HepG2 (cell line): ENCODE measurements around the gene TMUB1. TPM values are rescaled to one million over a fixed set of nuclear protein-coding genes. Genes with fewer than 3 reads are reported as not detected.

Source experiments
- AHR ChIP-seq: IDR thresholded peaks from 2 replicates; pipeline ENCODE4 v1.6.1; 2018; ENCODE audit warnings: missing genetic modification reagents, missing compliant biosample characterization
- ATF1 ChIP-seq: IDR thresholded peaks from 2 replicates; pipeline ENCODE4 v1.6.1; 2016; ENCODE audit warnings: mild to moderate bottlenecking, control low read depth
- BHLHE40 ChIP-seq: IDR thresholded peaks from 2 replicates; pipeline ENCODE4 v1.6.1; 2011; ENCODE audit warnings: low read length, improper control_type of control experiment
- CHCHD3 ChIP-seq: sonication (generic); formaldehyde crosslinking; IDR thresholded peaks from 2 replicates; pipeline ENCODE4 v1.8.0; 2022; ENCODE audit warnings: mild to moderate bottlenecking, missing genetic modification reagents, moderate library complexity
- DRAP1 ChIP-seq: IDR thresholded peaks from 2 replicates; pipeline ENCODE4 v1.6.1; 2016; ENCODE audit warnings: missing genetic modification reagents, missing compliant biosample characterization
- GABPA ChIP-seq, 2 experiments: IDR thresholded peaks; 2 replicates each; pipeline ENCODE4 v1.6.1; 2011 to 2016; ENCODE audit warnings: low read depth in 2 of 2, low read length in 1 of 2, missing biosample characterization in 1 of 2, missing genetic modification characterization in 1 of 2
- IRF2 ChIP-seq: IDR thresholded peaks from 2 replicates; pipeline ENCODE4 v1.6.1; 2018; ENCODE audit warnings: missing genetic modification reagents, missing compliant biosample characterization
- KLF15 ChIP-seq: sonication (generic); formaldehyde crosslinking; IDR thresholded peaks from 2 replicates; pipeline ENCODE4 v1.8.1; 2023; ENCODE audit warnings: borderline replicate concordance, mild to moderate bottlenecking, inconsistent platforms, missing genetic modification reagents, mixed read lengths
- MLX ChIP-seq: IDR thresholded peaks from 2 replicates; pipeline ENCODE4 v1.6.1; 2016
- MNT ChIP-seq: fragments of 450-650 bp; IDR thresholded peaks from 2 replicates; pipeline ENCODE4 v1.6.1; 2016
- NFE2L1 ChIP-seq: sonication (generic); formaldehyde crosslinking; IDR thresholded peaks from 2 replicates; pipeline ENCODE4 v1.4.0; 2020; ENCODE audit warnings: missing genetic modification reagents, mild to moderate bottlenecking, borderline replicate concordance
- PATZ1 ChIP-seq: sonication (generic); formaldehyde crosslinking; IDR thresholded peaks from 2 replicates; pipeline ENCODE4 v1.4.0; 2020; ENCODE audit warnings: missing genetic modification reagents
- PLRG1 ChIP-seq: fragments of 450-650 bp; conservative IDR thresholded peaks from 2 replicates; pipeline ENCODE4 v1.6.1; 2016
- TRIM22 ChIP-seq: fragments of 450-650 bp; IDR thresholded peaks from 2 replicates; pipeline ENCODE4 v1.6.1; 2017
- ZC3H13 ChIP-seq: sonication (generic); formaldehyde crosslinking; IDR thresholded peaks from 2 replicates; pipeline ENCODE4 v1.8.1; 2023; ENCODE audit warnings: mild to moderate bottlenecking, missing genetic modification reagents, moderate library complexity
- ZFP90 ChIP-seq: sonication (generic); formaldehyde crosslinking; IDR thresholded peaks from 2 replicates; pipeline ENCODE4 v1.8.0; 2022; ENCODE audit warnings: missing genetic modification reagents, mild to moderate bottlenecking, inconsistent platforms, borderline replicate concordance
- ZNF670 ChIP-seq: sonication (generic); formaldehyde crosslinking; IDR thresholded peaks from 2 replicates; pipeline ENCODE4 v1.8.0; 2022; ENCODE audit warnings: mild to moderate bottlenecking, missing genetic modification reagents, borderline replicate concordance
- polyA plus RNA-seq, 8 experiments: library from polyadenylated mRNA; depleted of rRNA in 3 of 8; stranded (reverse) in 7 of 8; unstranded in 1 of 8; fragments of >200 nt; fragmentation: Illumina TruSeq in 4 of 8; extraction: Trizol in 4 of 8; gene quantifications; 2 replicates each; pipeline versions ENCODE4 v1.2.1 to v1.2.3, GENCODE V29; 2011 to 2016; ENCODE audit warnings: low read depth in 4 of 8, missing spikeins in 1 of 8, mixed read lengths in 1 of 8; ENCODE audit not compliant: insufficient read depth in 1 of 8
- total RNA-seq, 5 experiments: library from RNA; depleted of rRNA; stranded (reverse); fragments of >200 nt; fragmentation: Illumina TruSeq; extraction: Trizol; gene quantifications; 2 replicates each; pipeline ENCODE4 v1.2.3, GENCODE V29; 2016; ENCODE audit warnings: low read depth in 1 of 5
- TF ChIP-seq, protein P1 (sequence below): IDR thresholded peaks from 2 replicates; pipeline ENCODE4 v1.4.0; 2020; ENCODE audit warnings: mild to moderate bottlenecking, missing genetic modification reagents

The TMUB1 gene
- total and polyA plus RNA-seq, 2 of the 13 experiments (the other 11 are each of a cell fraction or from before 2014, with no cell fraction given), result 44.8 to 51.6 TPM

DNA sequence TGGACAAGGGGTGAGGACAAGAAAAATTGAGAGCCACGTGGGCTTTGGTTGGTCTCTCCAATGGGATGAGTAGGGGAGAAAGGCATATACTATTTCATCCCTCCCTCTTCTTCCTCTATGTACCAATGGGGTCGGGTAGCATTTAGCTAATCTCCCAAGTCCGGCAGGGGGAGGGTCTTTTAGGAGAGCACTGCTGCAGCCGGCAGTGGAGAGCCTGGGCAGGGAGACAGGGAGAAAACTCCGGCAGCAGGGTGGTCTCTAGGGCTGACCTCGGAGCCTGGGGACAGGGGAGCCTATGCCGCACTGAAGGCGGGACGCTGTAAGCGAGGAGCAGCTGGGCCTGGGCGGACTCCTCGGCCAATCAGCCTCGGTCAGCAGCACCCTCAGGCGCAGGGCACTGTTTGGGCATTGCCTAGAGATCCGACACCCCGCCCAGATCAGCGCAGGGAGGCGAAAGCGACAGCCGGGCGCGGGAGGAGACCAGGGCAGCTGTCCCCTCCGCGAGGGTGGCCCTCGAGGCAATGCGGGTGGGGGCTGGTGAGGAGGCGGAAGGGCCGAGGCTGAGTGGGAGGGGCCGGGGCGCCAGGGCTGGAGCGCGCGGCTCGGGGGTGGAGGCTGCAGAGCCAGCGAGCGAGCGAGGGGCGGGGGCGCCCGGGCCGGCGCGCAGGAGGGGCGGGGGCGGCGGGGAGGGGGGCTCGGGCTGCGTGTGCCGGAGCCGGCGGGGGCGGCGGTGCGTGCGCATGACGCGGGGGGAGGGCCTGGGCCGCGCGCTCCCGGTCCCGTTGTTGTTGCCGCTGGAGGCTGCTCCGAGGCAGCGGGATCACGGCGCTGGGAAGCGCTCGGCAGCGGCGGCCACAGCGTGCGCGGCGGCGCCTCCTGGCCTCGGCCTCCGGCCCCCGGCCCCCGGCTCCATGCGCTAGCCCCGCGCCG lies 2.7 kb upstream of the TMUB1 start, which contains the start of gene AGAP3 (continued):
- no peak for TF ChIP-seq TRIM22
- TF ChIP-seq ZC3H13 (CRISPR knock-in tag), result no peak; the same call in 1 of the 2 replicates
- 0 out of 2 replicates have a peak, but pooled peaks have one; percentile 48 for TF ChIP-seq CHCHD3 (CRISPR knock-in tag)
- TF ChIP-seq PLRG1, result no peak
- TF ChIP-seq IRF2 (CRISPR knock-in tag), result peak; percentile 67; the same call in 1 of the 2 replicates
- peak; percentile 90 for TF ChIP-seq PATZ1
- TF ChIP-seq, protein P1, sequence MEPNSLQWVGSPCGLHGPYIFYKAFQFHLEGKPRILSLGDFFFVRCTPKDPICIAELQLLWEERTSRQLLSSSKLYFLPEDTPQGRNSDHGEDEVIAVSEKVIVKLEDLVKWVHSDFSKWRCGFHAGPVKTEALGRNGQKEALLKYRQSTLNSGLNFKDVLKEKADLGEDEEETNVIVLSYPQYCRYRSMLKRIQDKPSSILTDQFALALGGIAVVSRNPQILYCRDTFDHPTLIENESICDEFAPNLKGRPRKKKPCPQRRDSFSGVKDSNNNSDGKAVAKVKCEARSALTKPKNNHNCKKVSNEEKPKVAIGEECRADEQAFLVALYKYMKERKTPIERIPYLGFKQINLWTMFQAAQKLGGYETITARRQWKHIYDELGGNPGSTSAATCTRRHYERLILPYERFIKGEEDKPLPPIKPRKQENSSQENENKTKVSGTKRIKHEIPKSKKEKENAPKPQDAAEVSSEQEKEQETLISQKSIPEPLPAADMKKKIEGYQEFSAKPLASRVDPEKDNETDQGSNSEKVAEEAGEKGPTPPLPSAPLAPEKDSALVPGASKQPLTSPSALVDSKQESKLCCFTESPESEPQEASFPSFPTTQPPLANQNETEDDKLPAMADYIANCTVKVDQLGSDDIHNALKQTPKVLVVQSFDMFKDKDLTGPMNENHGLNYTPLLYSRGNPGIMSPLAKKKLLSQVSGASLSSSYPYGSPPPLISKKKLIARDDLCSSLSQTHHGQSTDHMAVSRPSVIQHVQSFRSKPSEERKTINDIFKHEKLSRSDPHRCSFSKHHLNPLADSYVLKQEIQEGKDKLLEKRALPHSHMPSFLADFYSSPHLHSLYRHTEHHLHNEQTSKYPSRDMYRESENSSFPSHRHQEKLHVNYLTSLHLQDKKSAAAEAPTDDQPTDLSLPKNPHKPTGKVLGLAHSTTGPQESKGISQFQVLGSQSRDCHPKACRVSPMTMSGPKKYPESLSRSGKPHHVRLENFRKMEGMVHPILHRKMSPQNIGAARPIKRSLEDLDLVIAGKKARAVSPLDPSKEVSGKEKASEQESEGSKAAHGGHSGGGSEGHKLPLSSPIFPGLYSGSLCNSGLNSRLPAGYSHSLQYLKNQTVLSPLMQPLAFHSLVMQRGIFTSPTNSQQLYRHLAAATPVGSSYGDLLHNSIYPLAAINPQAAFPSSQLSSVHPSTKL, result peak; percentile 17; the same call in 1 of the 2 replicates
- 0 out of 2 replicates have a peak, but pooled peaks have one; percentile 17 for TF ChIP-seq DRAP1
- no peak for TF ChIP-seq MNT
- 0 out of 2 replicates have a peak, but pooled peaks have one; percentile 18 for TF ChIP-seq KLF15 (CRISPR knock-in tag)
- TF ChIP-seq BHLHE40, result no peak
- peak; percentile 84; the same call in 1 of the 2 replicates for TF ChIP-seq ZFP90 (CRISPR knock-in tag)
- no peak for TF ChIP-seq ZNF670 (CRISPR knock-in tag)
- TF ChIP-seq AHR, result peak; percentile 20; the same call in 1 of the 2 replicates
- TF ChIP-seq MLX, result no peak
- TF ChIP-seq NFE2L1 (CRISPR knock-in tag), result no peak
- no peak for TF ChIP-seq ATF1 (CRISPR knock-in tag)
- TF ChIP-seq GABPA (IDR thresholded peaks at IDR 0.05; ENCODE audit: low read depth, low read length), result no peak
- TF ChIP-seq GABPA (CRISPR knock-in tag; IDR thresholded peaks at IDR 0.05; ENCODE audit: low read depth), result peak; percentile 48; the same call in 1 of the 2 replicates
